Measurements from ENCODE around the gene PITX3.

PITX3 gene

DNA sequence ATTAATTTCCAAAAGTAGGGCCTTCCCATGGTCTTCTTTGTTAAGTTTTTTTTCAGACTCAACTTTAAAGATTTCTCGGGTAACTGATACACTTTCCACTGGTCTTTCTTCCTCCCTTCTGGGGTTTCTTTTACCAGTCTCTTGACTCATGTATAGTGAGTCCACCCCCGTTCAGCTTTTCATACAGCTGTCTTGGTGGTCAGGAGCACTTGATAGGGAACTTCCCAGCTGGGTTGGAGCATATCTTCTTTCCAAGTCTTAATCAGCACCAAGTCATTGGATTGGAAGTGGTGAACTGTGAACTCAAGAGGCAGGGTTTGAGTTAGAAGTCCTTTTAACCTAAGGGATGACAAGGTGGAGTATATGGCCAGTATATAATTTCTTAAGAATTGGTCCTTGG is 44.4 kb downstream of the PITX3 start:
- TF ChIP-seq ZNF585B (tag by site-specific recombination; IDR thresholded peaks at IDR 0.05), result no peak
- no peak for TF ChIP-seq ZNF169 (tag by site-specific recombination; IDR thresholded peaks at IDR 0.05)
- TF ChIP-seq TCF7L2 (IDR thresholded peaks at IDR 0.05; ENCODE audit: borderline replicate concordance, low read depth, low read length), result no peak
- TF ChIP-seq SP7 (tag by site-specific recombination; IDR thresholded peaks at IDR 0.05), result no peak
- TF ChIP-seq, protein P1, sequence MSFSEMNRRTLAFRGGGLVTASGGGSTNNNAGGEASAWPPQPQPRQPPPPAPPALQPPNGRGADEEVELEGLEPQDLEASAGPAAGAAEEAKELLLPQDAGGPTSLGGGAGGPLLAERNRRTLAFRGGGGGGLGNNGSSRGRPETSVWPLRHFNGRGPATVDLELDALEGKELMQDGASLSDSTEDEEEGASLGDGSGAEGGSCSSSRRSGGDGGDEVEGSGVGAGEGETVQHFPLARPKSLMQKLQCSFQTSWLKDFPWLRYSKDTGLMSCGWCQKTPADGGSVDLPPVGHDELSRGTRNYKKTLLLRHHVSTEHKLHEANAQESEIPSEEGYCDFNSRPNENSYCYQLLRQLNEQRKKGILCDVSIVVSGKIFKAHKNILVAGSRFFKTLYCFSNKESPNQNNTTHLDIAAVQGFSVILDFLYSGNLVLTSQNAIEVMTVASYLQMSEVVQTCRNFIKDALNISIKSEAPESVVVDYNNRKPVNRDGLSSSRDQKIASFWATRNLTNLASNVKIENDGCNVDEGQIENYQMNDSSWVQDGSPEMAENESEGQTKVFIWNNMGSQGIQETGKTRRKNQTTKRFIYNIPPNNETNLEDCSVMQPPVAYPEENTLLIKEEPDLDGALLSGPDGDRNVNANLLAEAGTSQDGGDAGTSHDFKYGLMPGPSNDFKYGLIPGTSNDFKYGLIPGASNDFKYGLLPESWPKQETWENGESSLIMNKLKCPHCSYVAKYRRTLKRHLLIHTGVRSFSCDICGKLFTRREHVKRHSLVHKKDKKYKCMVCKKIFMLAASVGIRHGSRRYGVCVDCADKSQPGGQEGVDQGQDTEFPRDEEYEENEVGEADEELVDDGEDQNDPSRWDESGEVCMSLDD (tag by site-specific recombination; IDR thresholded peaks at IDR 0.05), result no peak
- no peak for TF ChIP-seq YY1 (tag by site-specific recombination; IDR thresholded peaks at IDR 0.05)
- no peak for TF ChIP-seq WT1 (tag by site-specific recombination; IDR thresholded peaks at IDR 0.05)
- TF ChIP-seq BCL11A (tag by site-specific recombination; IDR thresholded peaks at IDR 0.05; ENCODE audit: low read depth), result no peak
- TF ChIP-seq ZNF114 (tag by site-specific recombination; IDR thresholded peaks at IDR 0.05), result no peak
- TF ChIP-seq, protein P2, sequence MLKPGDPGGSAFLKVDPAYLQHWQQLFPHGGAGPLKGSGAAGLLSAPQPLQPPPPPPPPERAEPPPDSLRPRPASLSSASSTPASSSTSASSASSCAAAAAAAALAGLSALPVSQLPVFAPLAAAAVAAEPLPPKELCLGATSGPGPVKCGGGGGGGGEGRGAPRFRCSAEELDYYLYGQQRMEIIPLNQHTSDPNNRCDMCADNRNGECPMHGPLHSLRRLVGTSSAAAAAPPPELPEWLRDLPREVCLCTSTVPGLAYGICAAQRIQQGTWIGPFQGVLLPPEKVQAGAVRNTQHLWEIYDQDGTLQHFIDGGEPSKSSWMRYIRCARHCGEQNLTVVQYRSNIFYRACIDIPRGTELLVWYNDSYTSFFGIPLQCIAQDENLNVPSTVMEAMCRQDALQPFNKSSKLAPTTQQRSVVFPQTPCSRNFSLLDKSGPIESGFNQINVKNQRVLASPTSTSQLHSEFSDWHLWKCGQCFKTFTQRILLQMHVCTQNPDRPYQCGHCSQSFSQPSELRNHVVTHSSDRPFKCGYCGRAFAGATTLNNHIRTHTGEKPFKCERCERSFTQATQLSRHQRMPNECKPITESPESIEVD (tag by site-specific recombination; IDR thresholded peaks at IDR 0.05), result no peak
- TF ChIP-seq ZNF335 (tag by site-specific recombination; conservative IDR thresholded peaks at IDR 0.05), result no peak
- TF ChIP-seq ZNF549 (tag by site-specific recombination; IDR thresholded peaks at IDR 0.05), result no peak
- Histone ChIP-seq H3K36me3 (ENCODE audit: control insufficient read depth in 2 of 2, insufficient read depth in 1 of 2, low read length in 2 of 2) (no peaks in the 10 kb centered on the region), H3K4me3 (ENCODE audit: low read depth, low read length) (no peak overlapping the region), H3K9me3 (ENCODE audit: control insufficient read depth, insufficient read depth, low read depth, low read length) (no peaks in the 10 kb centered on the region), H3K4me1 (ENCODE audit: control insufficient read depth, insufficient read depth, low read length) (no peaks in the 10 kb centered on the region), H3K27ac (ENCODE audit: extremely low read depth, low read depth, low read length) (no peak overlapping the region)
- ChIA-PET POLR2A (no interaction called here), CTCF (no interaction called here)

DNA sequence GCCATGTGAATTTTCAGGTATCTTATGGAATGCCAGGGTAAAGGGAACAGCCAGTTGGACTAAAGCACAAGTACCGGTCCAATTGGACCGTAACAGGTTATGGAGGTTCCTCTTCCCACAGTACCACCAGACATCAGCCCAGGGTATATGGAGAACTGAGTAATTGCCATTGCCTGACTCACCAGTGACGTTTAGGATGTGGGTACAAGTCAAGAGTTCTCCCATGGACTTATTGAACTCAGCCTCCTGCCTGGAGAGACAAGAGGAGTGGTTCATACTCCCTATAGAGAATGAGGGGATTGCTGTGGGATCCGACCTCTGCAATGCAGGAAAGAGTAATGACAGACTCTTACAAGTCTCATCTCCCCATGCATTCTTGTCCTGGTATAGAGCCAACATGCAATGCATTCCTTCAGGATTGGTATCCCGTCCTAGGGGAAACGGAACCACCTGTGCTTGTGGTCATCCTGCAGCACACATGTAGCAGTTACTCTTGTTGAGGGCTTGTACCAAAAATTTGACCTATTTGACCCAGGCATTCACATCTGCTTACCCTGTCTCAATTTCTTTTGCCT is 45.9 kb downstream of the PITX3 start:
- H3K4me1 ChIP-seq (ENCODE audit: control insufficient read depth, insufficient read depth, low read length), result no peaks in the 10 kb centered on the region
- ChIA-PET CTCF (interaction anchor here (0.7 kb wide), 1 partner anchor 188 kb away, joined by 3 read pairs; no protein-coding TSS in a partner anchor), POLR2A (no interaction called here)
- H3K36me3 ChIP-seq (ENCODE audit: control insufficient read depth in 2 of 2, insufficient read depth in 1 of 2, low read length in 2 of 2), result no peaks in the 10 kb centered on the region
- TF ChIP-seq ZNF658 (tag by site-specific recombination; IDR thresholded peaks at IDR 0.05) (no peak), ZNF10 (tag by site-specific recombination; IDR thresholded peaks at IDR 0.05) (no peak), ZNF341 (tag by site-specific recombination; IDR thresholded peaks at IDR 0.05; ENCODE audit: low read depth) (no peak), ZNF366 (tag by site-specific recombination; conservative IDR thresholded peaks at IDR 0.05) (no peak), SP3 (tag by site-specific recombination; IDR thresholded peaks at IDR 0.05) (no peak)
- TF ChIP-seq, protein P3, sequence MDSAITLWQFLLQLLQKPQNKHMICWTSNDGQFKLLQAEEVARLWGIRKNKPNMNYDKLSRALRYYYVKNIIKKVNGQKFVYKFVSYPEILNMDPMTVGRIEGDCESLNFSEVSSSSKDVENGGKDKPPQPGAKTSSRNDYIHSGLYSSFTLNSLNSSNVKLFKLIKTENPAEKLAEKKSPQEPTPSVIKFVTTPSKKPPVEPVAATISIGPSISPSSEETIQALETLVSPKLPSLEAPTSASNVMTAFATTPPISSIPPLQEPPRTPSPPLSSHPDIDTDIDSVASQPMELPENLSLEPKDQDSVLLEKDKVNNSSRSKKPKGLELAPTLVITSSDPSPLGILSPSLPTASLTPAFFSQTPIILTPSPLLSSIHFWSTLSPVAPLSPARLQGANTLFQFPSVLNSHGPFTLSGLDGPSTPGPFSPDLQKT (IDR thresholded peaks at IDR 0.05; ENCODE audit: borderline replicate concordance, low read depth, low read length), result no peak
- TF ChIP-seq, protein P4, sequence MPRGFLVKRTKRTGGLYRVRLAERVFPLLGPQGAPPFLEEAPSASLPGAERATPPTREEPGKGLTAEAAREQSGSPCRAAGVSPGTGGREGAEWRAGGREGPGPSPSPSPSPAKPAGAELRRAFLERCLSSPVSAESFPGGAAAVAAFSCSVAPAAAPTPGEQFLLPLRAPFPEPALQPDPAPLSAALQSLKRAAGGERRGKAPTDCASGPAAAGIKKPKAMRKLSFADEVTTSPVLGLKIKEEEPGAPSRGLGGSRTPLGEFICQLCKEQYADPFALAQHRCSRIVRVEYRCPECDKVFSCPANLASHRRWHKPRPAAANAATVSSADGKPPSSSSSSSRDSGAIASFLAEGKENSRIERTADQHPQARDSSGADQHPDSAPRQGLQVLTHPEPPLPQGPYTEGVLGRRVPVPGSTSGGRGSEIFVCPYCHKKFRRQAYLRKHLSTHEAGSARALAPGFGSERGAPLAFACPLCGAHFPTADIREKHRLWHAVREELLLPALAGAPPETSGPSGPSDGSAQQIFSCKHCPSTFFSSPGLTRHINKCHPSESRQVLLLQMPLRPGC (tag by site-specific recombination; IDR thresholded peaks at IDR 0.05), result no peak
- H3K4me3 ChIP-seq (ENCODE audit: low read depth, low read length), result no peak overlapping the region
- H3K27ac ChIP-seq (ENCODE audit: extremely low read depth, low read depth, low read length), result no peak overlapping the region
- H3K9me3 ChIP-seq (ENCODE audit: control insufficient read depth, insufficient read depth, low read depth, low read length), result no peaks in the 10 kb centered on the region

All from HEK293 (cell line).